KOPT-K1 (cell line): ENCODE data around the gene ARRDC3.

Experiments used
- H3K27ac ChIP-seq: fragments of 200-600 bp; sonication (generic); 2 replicates; pipeline ENCODE4 v1.5.1; 2016; ENCODE audit warnings: antibody characterized with exemption, mild to moderate bottlenecking, low read depth, low read length; ENCODE audit not compliant: poor library complexity, severe bottlenecking
- H3K36me3 ChIP-seq: fragments of 200-600 bp; sonication (generic); 2 replicates; pipeline ENCODE4 v1.5.1; 2017; ENCODE audit warnings: antibody characterized with exemption, mild to moderate bottlenecking, low read length, moderate library complexity; ENCODE audit not compliant: insufficient read depth
- H3K9me3 ChIP-seq: fragments of 200-600 bp; sonication (generic); 2 replicates; pipeline ENCODE4 v1.5.1; 2017; ENCODE audit warnings: antibody characterized with exemption, low read length, mild to moderate bottlenecking; ENCODE audit not compliant: insufficient read depth, poor library complexity, severe bottlenecking

ARRDC3 gene

DNA sequence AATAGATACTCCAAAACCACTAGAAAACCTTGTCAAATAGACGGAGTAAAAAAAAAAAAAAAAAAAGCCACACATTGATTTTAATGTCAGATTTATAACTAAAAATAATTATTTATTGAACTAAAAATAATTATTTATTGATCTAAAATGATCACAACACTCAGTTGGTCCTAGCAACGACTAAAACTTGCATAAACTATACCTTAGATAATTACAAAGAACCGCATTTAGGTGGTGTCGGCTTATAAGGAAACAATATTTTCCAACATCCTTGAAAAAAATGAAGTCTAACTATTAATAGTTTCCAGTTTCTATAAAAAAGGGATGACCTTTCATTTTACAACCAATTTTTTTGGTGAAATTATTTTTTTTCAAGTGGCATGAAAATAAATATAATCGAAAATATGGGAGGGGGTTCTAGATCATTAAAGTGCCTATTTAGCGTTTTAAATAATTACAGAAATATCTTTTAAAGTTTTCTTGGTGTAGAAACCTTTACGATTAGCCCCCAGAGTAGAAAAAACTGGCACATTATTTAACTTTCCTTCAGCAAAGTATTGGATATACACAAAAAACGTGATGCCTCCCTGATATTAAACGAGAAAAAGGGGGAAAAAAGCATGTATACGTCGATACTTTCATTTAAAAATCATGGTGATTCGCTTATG, 3.7 kb downstream of the ARRDC3 start:
- no peaks in the 10 kb centered on the region for H3K9me3 ChIP-seq
- H3K36me3 ChIP-seq, result peaks cover 35% of the 10 kb centered on the region
- peak overlapping the region; percentile 99 for H3K27ac ChIP-seq

DNA sequence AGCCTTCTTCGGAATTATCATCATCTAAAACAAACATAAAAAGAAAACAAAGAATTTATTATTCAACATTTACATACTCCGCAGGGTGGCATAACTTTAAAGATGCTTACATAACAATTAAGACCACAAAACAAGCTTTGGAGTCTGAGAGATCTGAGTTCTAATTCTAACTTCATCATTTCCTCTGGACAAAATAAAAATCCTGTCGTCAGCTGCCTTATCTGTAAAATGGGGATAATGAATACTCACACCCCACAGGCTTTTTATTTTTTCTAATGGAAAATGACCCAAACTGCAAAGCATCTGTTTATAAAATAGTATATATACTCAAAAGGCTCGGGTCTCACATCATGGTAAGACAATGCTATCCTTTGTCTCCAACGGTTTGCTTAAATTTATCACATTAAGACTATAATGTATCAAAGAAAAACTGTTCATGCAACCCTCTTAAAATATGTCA, 4.3 kb downstream of the ARRDC3 start:
- Histone ChIP-seq H3K9me3 (no peaks in the 10 kb centered on the region), H3K36me3 (peaks cover 41% of the 10 kb centered on the region), H3K27ac (peak overlapping the region; percentile 99)

- Histone ChIP-seq H3K36me3 (peaks cover 79% of the 10 kb centered on the region), H3K9me3 (no peaks in the 10 kb centered on the region), H3K27ac (no peak overlapping the region)
These were observed 8.1 kb downstream of the ARRDC3 start for GRCh38 chr5:91374893-91375520.

- no peaks in the 10 kb centered on the region for H3K9me3 ChIP-seq
- peaks cover 92% of the 10 kb centered on the region for H3K36me3 ChIP-seq
- no peak overlapping the region for H3K27ac ChIP-seq
These were observed 9.5 kb downstream of the ARRDC3 start for GRCh38 chr5:91373600-91373999.

GRCh38 chr5:91373006-91373405, 10.1 kb downstream of the ARRDC3 start:
- Histone ChIP-seq H3K9me3 (no peaks in the 10 kb centered on the region), H3K36me3 (peaks cover 98% of the 10 kb centered on the region), H3K27ac (no peak overlapping the region)

- H3K9me3 ChIP-seq, result no peaks in the 10 kb centered on the region
- H3K36me3 ChIP-seq, result peaks cover 71% of the 10 kb centered on the region
- no peak overlapping the region for H3K27ac ChIP-seq
These were observed 13.6 kb downstream of the ARRDC3 start for GRCh38 chr5:91369480-91369879.

- Histone ChIP-seq H3K9me3 (no peaks in the 10 kb centered on the region), H3K27ac (no peak overlapping the region), H3K36me3 (peaks cover 57% of the 10 kb centered on the region)
These were observed 15.0 kb downstream of the ARRDC3 start for GRCh38 chr5:91367908-91368648.

GRCh38 chr5:91367344-91367743, 15.8 kb downstream of the ARRDC3 start:
- Histone ChIP-seq H3K9me3 (no peaks in the 10 kb centered on the region), H3K27ac (no peak overlapping the region), H3K36me3 (peaks cover 50% of the 10 kb centered on the region)

DNA sequence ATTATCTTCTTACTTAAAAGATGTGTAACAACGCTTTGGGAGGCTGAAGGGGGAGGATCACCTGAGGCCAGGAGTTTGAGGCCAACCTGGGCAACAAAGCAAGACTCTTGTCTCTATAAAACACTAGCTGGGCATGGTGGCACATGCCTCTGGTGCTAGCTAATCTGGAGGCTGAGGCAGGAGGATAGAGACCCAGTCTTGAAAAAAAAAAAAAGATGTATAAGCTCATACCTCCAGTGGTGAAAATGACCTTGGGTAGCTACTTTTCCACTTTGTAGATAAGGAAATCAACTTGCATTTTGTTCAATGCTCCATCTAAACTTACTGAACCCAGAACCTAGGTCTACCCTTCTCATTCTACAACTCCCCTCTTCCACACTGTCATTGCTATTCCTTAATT, 16.6 kb downstream of the ARRDC3 start:
- H3K36me3 ChIP-seq, result peaks cover 42% of the 10 kb centered on the region
- no peaks in the 10 kb centered on the region for H3K9me3 ChIP-seq

GRCh38 chr5:91365498-91365897, 17.6 kb downstream of the ARRDC3 start:
- Histone ChIP-seq H3K9me3 (peaks cover 9% of the 10 kb centered on the region), H3K36me3 (peaks cover 31% of the 10 kb centered on the region), H3K27ac (no peak overlapping the region)

More for the DNA sequence above, 16.6 kb downstream of the ARRDC3 start:
- no peak overlapping the region for H3K27ac ChIP-seq

DNA sequence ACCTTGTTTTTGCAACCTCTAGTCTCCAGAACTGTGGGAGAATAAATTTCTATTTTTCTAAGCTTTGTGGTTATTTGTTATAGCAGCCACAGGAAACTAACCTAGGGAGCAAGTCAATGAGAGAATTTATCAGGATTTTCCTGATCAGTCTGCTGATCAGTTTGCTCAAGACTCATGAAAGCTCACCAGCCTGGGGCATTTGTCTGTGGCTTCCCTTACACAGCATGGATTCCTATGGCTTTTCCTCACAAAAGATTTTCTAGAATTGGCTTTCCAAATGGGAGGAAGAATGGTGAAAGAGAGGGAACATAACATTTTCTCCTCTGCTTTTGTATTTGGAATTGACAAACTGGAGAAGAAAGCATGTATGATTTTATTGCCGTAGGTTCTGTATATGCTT, 20.2 kb downstream of the ARRDC3 start:
- H3K36me3 ChIP-seq, result 0 out of 2 replicates have a peak, but pooled peaks cover 6% of the 10 kb centered on the region
- H3K27ac ChIP-seq, result no peak overlapping the region
- peaks cover 10% of the 10 kb centered on the region for H3K9me3 ChIP-seq

- H3K9me3 ChIP-seq, result peaks cover 10% of the 10 kb centered on the region
- H3K36me3 ChIP-seq, result no peaks in the 10 kb centered on the region
- no peak overlapping the region for H3K27ac ChIP-seq
These were observed 21.3 kb downstream of the ARRDC3 start for GRCh38 chr5:91361790-91362189.

DNA sequence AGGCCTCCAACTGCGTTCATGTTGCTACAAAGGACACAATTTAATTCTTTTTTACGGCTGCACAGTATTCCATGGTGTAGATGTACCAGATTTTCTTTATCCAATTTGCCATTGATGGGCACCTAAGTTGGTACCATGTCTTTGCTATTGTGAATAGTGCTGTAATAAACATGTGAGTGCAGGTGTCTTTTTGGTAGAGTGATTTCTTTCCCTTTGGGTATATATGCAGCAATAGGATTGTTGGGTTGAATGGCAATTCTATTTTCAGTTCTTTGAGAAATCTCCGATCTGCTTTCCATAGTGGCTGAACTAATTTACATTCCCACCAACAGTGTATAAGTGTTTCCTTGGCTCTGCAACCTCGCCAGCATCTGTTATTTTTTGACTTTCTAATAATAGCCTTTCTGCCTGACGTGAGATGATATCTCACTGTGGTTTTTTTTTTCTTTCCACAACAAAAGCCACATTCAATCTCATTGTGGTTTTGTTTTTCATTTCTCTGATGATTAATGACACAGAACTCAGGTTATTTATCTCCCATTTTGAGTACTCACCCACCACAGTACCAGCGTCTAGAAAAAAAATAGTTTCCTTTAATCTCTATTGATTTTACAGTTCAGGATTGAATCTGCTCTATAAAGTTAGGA, 21.9 kb downstream of the ARRDC3 start:
- Histone ChIP-seq H3K36me3 (no peaks in the 10 kb centered on the region), H3K9me3 (peaks cover 10% of the 10 kb centered on the region), H3K27ac (no peak overlapping the region)

DNA sequence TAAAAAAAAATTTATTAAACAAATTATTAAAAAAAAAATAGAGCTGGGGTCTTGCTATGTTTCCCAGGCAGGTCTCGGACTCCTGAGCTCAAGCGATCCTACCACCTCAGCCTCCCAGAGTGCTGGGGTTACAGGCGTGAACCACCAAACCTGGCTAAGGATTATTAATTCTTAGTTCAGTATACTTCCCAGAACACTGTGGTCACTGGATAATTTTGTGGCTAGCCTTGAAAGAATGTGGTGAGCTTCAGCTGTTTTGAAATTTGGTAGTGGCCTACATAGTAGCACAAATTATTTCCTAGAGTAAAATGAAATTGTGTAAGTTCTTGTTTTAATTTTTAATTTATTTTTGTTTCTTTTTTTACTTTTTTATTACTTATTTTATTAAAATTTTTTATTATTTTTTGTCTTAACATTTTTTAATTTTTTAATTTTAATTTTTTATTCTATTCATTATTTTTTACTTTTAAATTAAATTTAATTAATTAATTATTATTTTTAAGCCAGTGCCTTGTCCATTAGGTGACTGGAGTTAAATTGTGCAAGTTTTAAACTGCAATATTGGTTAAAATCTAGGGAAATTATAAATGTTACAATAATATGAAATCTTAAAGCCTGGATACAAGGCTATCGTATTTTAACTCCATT, 23.0 kb downstream of the ARRDC3 start:
- Histone ChIP-seq H3K36me3 (no peaks in the 10 kb centered on the region), H3K27ac (no peak overlapping the region), H3K9me3 (peaks cover 10% of the 10 kb centered on the region)

DNA sequence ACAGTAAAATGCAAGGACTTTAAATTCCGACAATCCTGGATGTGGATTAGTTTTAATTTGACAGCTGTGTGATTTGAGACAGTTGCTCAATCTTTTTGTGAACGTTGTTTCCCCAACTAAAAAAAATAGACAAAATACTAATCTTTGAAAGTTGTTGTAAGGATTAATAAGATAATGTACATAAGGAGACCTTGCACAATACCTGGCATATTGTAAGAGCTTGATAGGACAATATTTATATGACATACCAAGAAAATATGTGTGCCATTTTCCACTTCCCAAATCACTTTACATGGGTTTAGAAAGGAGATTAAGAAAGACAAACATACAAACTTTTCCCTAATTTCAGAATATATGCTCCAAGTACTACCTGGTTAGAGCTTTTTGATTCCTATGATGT, 25.3 kb downstream of the ARRDC3 start:
- no peaks in the 10 kb centered on the region for H3K36me3 ChIP-seq
- H3K9me3 ChIP-seq, result peaks cover 10% of the 10 kb centered on the region
- no peak overlapping the region for H3K27ac ChIP-seq
